ENCODE measurements around the gene HSPBAP1.

DNA sequence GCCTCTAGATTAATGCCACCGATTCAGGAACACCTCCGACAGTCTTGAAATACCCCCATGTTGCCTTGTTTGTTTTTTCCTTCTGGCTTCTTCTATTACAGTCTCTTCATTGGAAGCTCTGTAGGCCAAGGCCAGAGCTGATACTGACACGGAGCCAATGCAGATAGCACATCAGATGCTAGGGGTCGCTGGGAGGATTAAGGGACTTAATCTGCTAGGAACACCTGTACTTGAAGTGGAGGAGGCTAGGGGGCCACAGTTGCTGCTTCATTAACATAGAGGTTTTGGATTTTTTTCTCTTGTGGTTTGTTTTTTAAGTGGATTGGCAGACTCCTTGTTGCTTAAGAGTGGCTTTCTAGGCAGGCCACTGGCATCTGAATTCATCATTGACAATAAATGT is 63.4 kb downstream of the HSPBAP1 start:
- TF ChIP-seq, protein P1, sequence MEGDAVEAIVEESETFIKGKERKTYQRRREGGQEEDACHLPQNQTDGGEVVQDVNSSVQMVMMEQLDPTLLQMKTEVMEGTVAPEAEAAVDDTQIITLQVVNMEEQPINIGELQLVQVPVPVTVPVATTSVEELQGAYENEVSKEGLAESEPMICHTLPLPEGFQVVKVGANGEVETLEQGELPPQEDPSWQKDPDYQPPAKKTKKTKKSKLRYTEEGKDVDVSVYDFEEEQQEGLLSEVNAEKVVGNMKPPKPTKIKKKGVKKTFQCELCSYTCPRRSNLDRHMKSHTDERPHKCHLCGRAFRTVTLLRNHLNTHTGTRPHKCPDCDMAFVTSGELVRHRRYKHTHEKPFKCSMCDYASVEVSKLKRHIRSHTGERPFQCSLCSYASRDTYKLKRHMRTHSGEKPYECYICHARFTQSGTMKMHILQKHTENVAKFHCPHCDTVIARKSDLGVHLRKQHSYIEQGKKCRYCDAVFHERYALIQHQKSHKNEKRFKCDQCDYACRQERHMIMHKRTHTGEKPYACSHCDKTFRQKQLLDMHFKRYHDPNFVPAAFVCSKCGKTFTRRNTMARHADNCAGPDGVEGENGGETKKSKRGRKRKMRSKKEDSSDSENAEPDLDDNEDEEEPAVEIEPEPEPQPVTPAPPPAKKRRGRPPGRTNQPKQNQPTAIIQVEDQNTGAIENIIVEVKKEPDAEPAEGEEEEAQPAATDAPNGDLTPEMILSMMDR (IDR thresholded peaks at IDR 0.05; ENCODE audit: low read depth, low read length, poor library complexity, severe bottlenecking): no peak
- no peak for TF ChIP-seq EZH2phosphoT487 (IDR thresholded peaks at IDR 0.05; ENCODE audit: borderline replicate concordance, low read length)
